HEK293T (cell line): ENCODE results near the gene LINGO1.

Experiments used
- BHLHE40 ChIP-seq: fragments of 450-650 bp; IDR thresholded peaks from 2 replicates; pipeline ENCODE4 v1.6.1; 2016; ENCODE audit warnings: mild to moderate bottlenecking, moderate library complexity, borderline replicate concordance
- FOXA1 ChIP-seq: fragments of 450-650 bp; IDR thresholded peaks from 2 replicates; pipeline ENCODE4 v1.6.1; 2016; ENCODE audit warnings: mild to moderate bottlenecking
- FOXK2 ChIP-seq: fragments of 450-650 bp; IDR thresholded peaks from 2 replicates; pipeline ENCODE4 v1.6.1; 2016; ENCODE audit warnings: mild to moderate bottlenecking
- FOXM1 ChIP-seq: fragments of 450-650 bp; IDR thresholded peaks from 2 replicates; pipeline ENCODE4 v1.6.1; 2017; ENCODE audit warnings: mild to moderate bottlenecking, borderline replicate concordance
- L3MBTL2 ChIP-seq: fragments of 450-650 bp; conservative IDR thresholded peaks from 2 replicates; pipeline ENCODE4 v1.6.1; 2016; ENCODE audit warnings: mild to moderate bottlenecking
- NFRKB ChIP-seq: fragments of 450-650 bp; IDR thresholded peaks from 2 replicates; pipeline ENCODE4 v1.6.1; 2016; ENCODE audit warnings: mild to moderate bottlenecking, moderate library complexity
- PKNOX1 ChIP-seq: fragments of 450-650 bp; IDR thresholded peaks from 2 replicates; pipeline ENCODE4 v1.6.1; 2016
- SP1 ChIP-seq: fragments of 450-650 bp; IDR thresholded peaks from 2 replicates; pipeline ENCODE4 v1.6.1; 2017
- TARDBP ChIP-seq: fragments of 450-650 bp; IDR thresholded peaks from 2 replicates; pipeline ENCODE4 v1.6.1; 2016
- ZNF384 ChIP-seq: fragments of 450-650 bp; IDR thresholded peaks from 2 replicates; pipeline ENCODE4 v1.6.1; 2016

DNA sequence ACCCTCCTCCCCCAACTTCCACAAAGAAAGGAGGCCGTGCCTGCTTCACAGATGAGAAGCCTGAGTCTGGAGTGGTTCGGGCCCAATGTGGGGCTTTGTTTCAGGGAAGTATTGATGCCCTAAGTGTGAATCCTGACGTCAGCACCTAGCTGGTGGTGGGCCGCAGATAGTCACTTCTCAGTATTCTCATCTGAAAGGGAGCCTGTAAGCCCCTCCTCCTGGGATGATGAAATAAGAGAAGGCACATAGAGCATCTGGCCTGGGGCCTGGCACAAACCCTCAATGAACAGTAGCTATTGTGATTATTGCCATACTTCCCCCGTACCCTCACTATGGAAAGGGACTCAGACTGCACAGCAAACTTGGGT is 24.8 kb downstream of the LINGO1 start:
- no peak for TF ChIP-seq FOXK2
- TF ChIP-seq L3MBTL2, result no peak
- no peak for TF ChIP-seq SP1
- no peak for TF ChIP-seq BHLHE40
- no peak for TF ChIP-seq FOXM1
- no peak for TF ChIP-seq PKNOX1
- TF ChIP-seq FOXA1, result no peak
- TF ChIP-seq ZNF384, result no peak
- no peak for TF ChIP-seq NFRKB
- no peak for TF ChIP-seq TARDBP
